Measurements from ENCODE around the gene TRPM3. TPM values are rescaled to one million over a fixed set of nuclear protein-coding genes. Genes with fewer than 3 reads are reported as not detected.
A peak's percentile ranks its signal among the peaks of the same experiment; 100 is the strongest.

Gene TRPM3
- polyA plus RNA-seq, 2 of the 4 experiments (the other 2 are of a cell fraction): not detected

- no peak for TF ChIP-seq ZNF302 (CRISPR knock-in tag; IDR thresholded peaks at IDR 0.05)
Measured at GRCh38 chr9:70868041-70868440, 253.4 kb downstream of the TRPM3 start (continued).

GRCh38 chr9:70865471-70865870, 255.9 kb downstream of the TRPM3 start:
- no peaks in the 10 kb centered on the region for H3K9me3 ChIP-seq
- 13% methylated on average over 2 of the region's 2 CpGs for WGBS (ENCODE audit: missing lambda C conversion rate)
- H3K4me3 ChIP-seq: no peak overlapping the region
- DNase-seq (ENCODE audit: low read depth in 1 of 2, low spot score in 1 of 2) (peak in 1 of 2 experiments; percentile 10), ATAC-seq (no peak), FAIRE-seq (no peak)
- POLR2A ChIA-PET: no interaction called here
- CTCF ChIA-PET: interaction anchor here (0.5 to 0.6 kb wide), 2 partner anchors 288 to 1981 kb away, joined by 3 to 4 read pairs; no protein-coding TSS in a partner anchor
- H3K4me1 ChIP-seq: no peaks in the 10 kb centered on the region
- no peak overlapping the region for H3K4me2 ChIP-seq
- no peak overlapping the region for H3K27ac ChIP-seq
- no peak for TF ChIP-seq PHF8 (IDR thresholded peaks at IDR 0.05; ENCODE audit: borderline replicate concordance, low read depth)
- TF ChIP-seq RFX5 (IDR thresholded peaks at IDR 0.05): no peak
- TF ChIP-seq ZC3H11A (IDR thresholded peaks at IDR 0.05): no peak
- no peak for TF ChIP-seq NFE2L2 (conservative IDR thresholded peaks at IDR 0.05; ENCODE audit: low read length)
- TF ChIP-seq BCL3 (IDR thresholded peaks at IDR 0.05): no peak
- no peak for TF ChIP-seq ZNF302 (CRISPR knock-in tag; IDR thresholded peaks at IDR 0.05)
- no peak for TF ChIP-seq RNF2 (IDR thresholded peaks at IDR 0.05; ENCODE audit: borderline replicate concordance, low read depth)
- no peak for TF ChIP-seq HOXB5 (CRISPR knock-in tag; IDR thresholded peaks at IDR 0.05)
- no peak for TF ChIP-seq EHMT2 (IDR thresholded peaks at IDR 0.05; ENCODE audit: low read depth)
- TF ChIP-seq ELK1 (IDR thresholded peaks at IDR 0.05; ENCODE audit: low read depth, low read length): no peak
- TF ChIP-seq MAX (IDR thresholded peaks at IDR 0.05): no peak
- no peak for TF ChIP-seq CTCF (IDR thresholded peaks at IDR 0.05)
- no peak for TF ChIP-seq HOXA7 (CRISPR knock-in tag; IDR thresholded peaks at IDR 0.05)
- no peak for TF ChIP-seq KDM5A (IDR thresholded peaks at IDR 0.05)
- TF ChIP-seq FOXS1 (CRISPR knock-in tag; IDR thresholded peaks at IDR 0.05): no peak
- no peak for TF ChIP-seq POLR2AphosphoS2 (conservative IDR thresholded peaks at IDR 0.05; ENCODE audit: low read length)
- no peak for TF ChIP-seq RARB (CRISPR knock-in tag; IDR thresholded peaks at IDR 0.05)
- TF ChIP-seq GATA3 (IDR thresholded peaks at IDR 0.05; ENCODE audit: borderline replicate concordance): no peak
- no peak for TF ChIP-seq JUN (IDR thresholded peaks at IDR 0.05)
- no peak for TF ChIP-seq HDAC2 (IDR thresholded peaks at IDR 0.05)

- H3K4me1 ChIP-seq: no peaks in the 10 kb centered on the region
- no peak overlapping the region for H3K4me2 ChIP-seq
- no peak for TF ChIP-seq HES2 (IDR thresholded peaks at IDR 0.05)
- TF ChIP-seq CHD4 (IDR thresholded peaks at IDR 0.05; ENCODE audit: borderline replicate concordance): no peak
- TF ChIP-seq JUNB (IDR thresholded peaks at IDR 0.05): no peak
- no peak for TF ChIP-seq CEBPB (IDR thresholded peaks at IDR 0.05)
- no peak for TF ChIP-seq CHD2 (IDR thresholded peaks at IDR 0.05; ENCODE audit: low read length, partially characterized antibody)
- no peak for TF ChIP-seq GATA3 (IDR thresholded peaks at IDR 0.05; ENCODE audit: borderline replicate concordance)
- TF ChIP-seq EP300 (IDR thresholded peaks at IDR 0.05): no peak
- no peak for TF ChIP-seq MAFK (IDR thresholded peaks at IDR 0.05; ENCODE audit: partially characterized antibody)
- no peak for TF ChIP-seq RAD21 (conservative IDR thresholded peaks at IDR 0.05 in 1 of 2, IDR thresholded peaks at IDR 0.05 in 1 of 2)
- ATAC-seq (no peak), DNase-seq (ENCODE audit: low read depth in 1 of 2, low spot score in 1 of 2) (no peak), FAIRE-seq (no peak)
- WGBS (ENCODE audit: missing lambda C conversion rate): 0% methylated on average over 4 of the region's 4 CpGs
- H3K9me3 ChIP-seq: no peaks in the 10 kb centered on the region
- H3K27ac ChIP-seq: no peak overlapping the region
- ChIA-PET POLR2A (no interaction called here), CTCF (no interaction called here)
- no peak overlapping the region for H3K4me3 ChIP-seq
Measured at GRCh38 chr9:70861797-70862196, 259.6 kb downstream of the TRPM3 start.

Data from A549 (cell line).